ENCODE results near the gene MYO1B.

MYO1B gene

GRCh38 chr2:191222952-191223351, 22.3 kb upstream of the MYO1B start:
- TF ChIP-seq CTCF (IDR thresholded peaks at IDR 0.05; ENCODE audit: low read depth, low read length), result no peak
- DNase-seq (ENCODE audit: low read depth in 2 of 2), result peak; percentile 25 to 50

GRCh38 chr2:191225126-191225525, 20.1 kb upstream of the MYO1B start:
- no peak for TF ChIP-seq CTCF (IDR thresholded peaks at IDR 0.05; ENCODE audit: low read depth, low read length)
- no peak overlapping the region for H3K4me3 ChIP-seq (replicated peaks in 1 of 2; ENCODE audit: low read depth in 2 of 2, low read length in 2 of 2)
- no peak for DNase-seq (ENCODE audit: low read depth in 2 of 2)

More at GRCh38 chr2:191222952-191223351, 22.3 kb upstream of the MYO1B start:
- no peak overlapping the region for H3K4me3 ChIP-seq (replicated peaks in 1 of 2; ENCODE audit: low read depth in 2 of 2, low read length in 2 of 2)

GRCh38 chr2:191225690-191226089, 19.5 kb upstream of the MYO1B start:
- TF ChIP-seq CTCF (IDR thresholded peaks at IDR 0.05; ENCODE audit: low read depth, low read length), result no peak
- no peak overlapping the region for H3K4me3 ChIP-seq (replicated peaks in 1 of 2; ENCODE audit: low read depth in 2 of 2, low read length in 2 of 2)
- DNase-seq (ENCODE audit: low read depth in 2 of 2), result no peak

- peak; percentile 24 to 53 for DNase-seq (ENCODE audit: low read depth in 2 of 2)
- no peak for TF ChIP-seq CTCF (IDR thresholded peaks at IDR 0.05; ENCODE audit: low read depth, low read length)
- H3K4me3 ChIP-seq (replicated peaks in 1 of 2; ENCODE audit: low read depth in 2 of 2, low read length in 2 of 2), result no peak overlapping the region
Observed at GRCh38 chr2:191226196-191226595, 19.0 kb upstream of the MYO1B start.

- no peak for DNase-seq (ENCODE audit: low read depth in 2 of 2)
- no peak for TF ChIP-seq CTCF (IDR thresholded peaks at IDR 0.05; ENCODE audit: low read depth, low read length)
- no peak overlapping the region for H3K4me3 ChIP-seq (replicated peaks in 1 of 2; ENCODE audit: low read depth in 2 of 2, low read length in 2 of 2)
Observed at GRCh38 chr2:191228333-191228732, 16.9 kb upstream of the MYO1B start.

GRCh38 chr2:191228861-191229260, 16.3 kb upstream of the MYO1B start:
- H3K4me3 ChIP-seq (replicated peaks in 1 of 2; ENCODE audit: low read depth in 2 of 2, low read length in 2 of 2), result no peak overlapping the region
- DNase-seq (ENCODE audit: low read depth in 2 of 2), result no peak
- TF ChIP-seq CTCF (IDR thresholded peaks at IDR 0.05; ENCODE audit: low read depth, low read length), result no peak

GRCh38 chr2:191230174-191230573, 15.0 kb upstream of the MYO1B start:
- no peak for TF ChIP-seq CTCF (IDR thresholded peaks at IDR 0.05; ENCODE audit: low read depth, low read length)
- no peak overlapping the region for H3K4me3 ChIP-seq (replicated peaks in 1 of 2; ENCODE audit: low read depth in 2 of 2, low read length in 2 of 2)
- peak; percentile 85 to 87 for DNase-seq (ENCODE audit: low read depth in 2 of 2)
